Adipose tissue (tissue), 3 donors: ENCODE results near the gene DYNLRB1. TPM values are rescaled to one million over a fixed set of nuclear protein-coding genes. Genes with fewer than 3 reads are reported as not detected.
"Not testable (repeated sequence)": the region's sequence is repeated elsewhere in the genome, so short reads cannot be mapped to it uniquely, and the experiment has no call there.

ENCODE experiments used
- H3K27ac ChIP-seq: one replicate; pipeline ENCODE4 v1.5.1; 2013; ENCODE audit warnings: low read depth, low read length
- WGBS, 3 donors: extraction: QIAGEN DNeasy Blood & Tissue Kit; methylation state at CpG; one replicate each; pipeline ENCODE4 v1.1.7; 2013; 5-methylcytosine and 5-hydroxymethylcytosine counted together
- polyA plus RNA-seq, 3 donors: library from polyadenylated mRNA; stranded (reverse); fragments of 200-250 nt; gene quantifications; one replicate each; pipeline ENCODE4 v1.2.3, GENCODE V29; 2013
- donor health status: healthy with polysubstance abuse.
- donor health status: Bipolar disorder and iron deficiency.
- donor health status: healthy.

DYNLRB1 gene
- polyA plus RNA-seq: 100 to 1,000 TPM in 2 of 3 donors, 10 to 100 TPM in 1; 67.3 to 250 (median 166) TPM

- 0% methylated on average over 58 to 59 of the region's 59 CpGs for WGBS, 3 donors
- H3K27ac ChIP-seq: no peak within 1 kb of the TSS
Observed at GRCh38 chr20:34516247-34517113, at the start of gene DYNLRB1. DYNLRB1 (plus strand) TSS chr20:34516422; CDS start chr20:34516459, 37 bp downstream.

- WGBS, 3 donors: 55 to 75% (median 57%) methylated on average over 1 of the region's 1 CpG
Observed at GRCh38 chr20:34468951-34469350, 47.3 kb upstream of the DYNLRB1 start.

DNA sequence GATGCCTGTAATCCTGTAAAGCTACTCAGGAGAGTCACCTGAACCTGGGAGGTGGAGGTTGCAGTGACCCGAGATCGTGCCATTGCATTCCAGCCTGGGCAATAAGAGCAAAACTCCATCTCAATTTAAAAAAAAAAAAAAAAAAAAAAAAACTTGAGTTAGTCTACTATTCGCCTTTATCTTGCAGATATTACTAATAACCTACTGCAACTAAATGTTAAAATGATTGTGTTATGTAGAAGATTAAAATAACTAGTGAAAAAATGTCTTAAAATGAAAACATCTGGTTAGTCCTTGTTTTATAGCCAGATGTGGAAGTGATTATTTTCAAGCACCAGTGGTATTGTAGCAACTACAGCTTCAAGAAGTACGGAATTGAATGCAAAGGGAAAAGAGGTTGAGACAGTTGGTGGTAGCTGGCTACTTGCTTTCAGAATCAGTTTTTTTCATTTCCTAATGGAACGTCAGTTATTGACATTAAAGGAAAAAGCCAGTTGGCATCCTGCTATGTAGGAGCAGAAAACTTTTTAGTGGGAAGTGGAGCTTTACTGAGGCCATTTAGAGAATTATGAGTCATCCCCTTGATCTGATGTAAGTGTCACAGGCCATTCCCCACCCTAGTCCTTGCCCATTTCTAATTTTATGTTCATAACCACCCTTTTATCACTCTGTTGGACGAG lies 43.8 kb upstream of the DYNLRB1 start:
- WGBS, 3 donors: 70 to 84% (median 79%) methylated on average over 6 of the region's 6 CpGs
- H3K27ac ChIP-seq: no peak overlapping the region

More at GRCh38 chr20:34468951-34469350, 47.3 kb upstream of the DYNLRB1 start:
- H3K27ac ChIP-seq: no peak overlapping the region

DNA sequence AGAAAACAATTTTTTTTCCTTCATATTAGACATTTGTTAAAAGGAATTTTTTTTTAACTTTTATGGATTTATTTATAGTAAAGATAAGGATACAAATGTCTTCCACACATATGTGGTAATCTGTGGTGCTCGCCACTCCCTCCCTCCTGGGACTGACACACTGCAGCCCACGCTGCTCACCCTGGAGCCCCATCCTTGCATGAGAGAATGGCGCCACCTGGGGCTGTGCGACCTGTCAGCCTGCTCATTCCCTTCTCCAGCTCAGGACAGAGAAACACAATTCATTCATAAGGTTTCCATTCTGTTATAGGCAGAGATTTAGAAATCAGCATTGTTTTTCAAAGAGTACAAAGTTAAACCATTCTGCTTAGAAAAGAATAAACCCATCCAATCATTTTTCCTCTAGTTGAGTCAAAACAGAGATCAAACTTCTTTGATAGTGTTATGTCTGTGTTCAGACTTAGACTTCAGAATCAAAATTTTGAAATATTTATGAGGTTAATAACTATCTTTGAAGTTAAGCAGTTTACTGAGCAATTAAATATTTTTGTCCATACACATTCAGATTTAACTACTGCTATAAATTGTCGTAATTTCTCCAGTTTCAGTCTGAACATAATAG lies 42.8 kb upstream of the DYNLRB1 start:
- H3K27ac ChIP-seq: no peak overlapping the region
- WGBS, 3 donors: 64 to 79% (median 69%) methylated on average over 5 of the region's 5 CpGs

DNA sequence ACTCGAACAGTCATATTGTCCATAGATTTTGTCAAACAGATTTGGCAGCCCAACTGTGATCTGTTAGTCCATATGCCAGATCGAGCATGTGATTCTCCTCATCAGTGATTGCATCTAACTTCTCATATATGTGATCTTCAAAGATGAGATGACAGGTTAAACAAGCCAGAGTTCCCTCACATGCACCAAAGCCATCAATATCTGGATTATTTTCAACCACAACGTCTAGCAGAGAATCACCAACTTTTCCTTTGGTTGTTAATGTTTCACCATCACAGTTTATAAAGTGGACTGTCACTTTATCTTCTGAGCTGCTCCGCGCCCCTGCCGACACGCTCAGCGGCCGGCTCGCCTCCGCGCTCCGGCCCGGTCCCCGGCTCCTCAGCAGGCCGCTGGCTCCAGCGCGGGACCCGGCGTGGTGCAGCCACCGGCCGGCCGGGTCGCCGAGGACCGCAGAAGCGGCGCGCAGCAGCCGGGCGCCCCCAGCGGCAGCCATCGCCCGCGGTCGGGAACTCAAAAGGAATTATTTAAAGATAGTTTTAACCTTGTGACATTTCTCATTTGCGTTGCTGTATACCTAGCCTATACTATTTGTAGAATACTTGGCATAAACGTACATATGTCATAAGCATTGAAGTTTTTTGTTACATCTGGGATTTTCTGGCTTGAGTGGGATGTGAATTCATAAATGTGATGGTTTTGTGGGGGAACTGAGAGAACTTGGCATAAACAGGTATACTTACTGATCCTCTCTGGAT lies 40.1 kb upstream of the DYNLRB1 start:
- WGBS, 3 donors: 16 to 29% (median 17%) methylated on average over 38 of the region's 38 CpGs
- H3K27ac ChIP-seq: no peak overlapping the region

DNA sequence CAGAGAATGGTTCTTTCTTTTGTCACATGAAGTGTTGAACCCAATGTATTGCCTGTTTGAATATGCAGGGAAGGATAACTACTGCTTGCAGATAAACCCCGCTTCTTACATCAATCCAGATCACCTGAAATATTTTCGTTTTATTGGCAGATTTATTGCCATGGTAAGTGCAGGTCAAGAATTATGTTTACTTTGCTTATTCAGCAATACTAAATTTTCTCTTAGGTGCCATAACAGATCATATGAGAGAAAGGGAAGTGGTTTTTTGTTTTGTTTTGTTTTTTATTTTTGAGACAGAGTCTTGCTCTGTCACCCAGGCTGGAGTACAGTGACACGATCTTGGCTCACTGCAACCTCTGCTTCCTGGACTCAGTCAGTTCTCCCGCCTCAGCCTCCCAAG lies 36.6 kb upstream of the DYNLRB1 start:
- H3K27ac ChIP-seq: no peak overlapping the region
- 93 to 98% (median 94%) methylated on average over 4 of the region's 4 CpGs for WGBS, 3 donors

- H3K27ac ChIP-seq: not testable (repeated sequence)
- 55 to 100% (median 57%) methylated on average over 1 of the region's 1 CpG for WGBS, 3 donors
Observed at GRCh38 chr20:34482154-34482553, 34.1 kb upstream of the DYNLRB1 start.

DNA sequence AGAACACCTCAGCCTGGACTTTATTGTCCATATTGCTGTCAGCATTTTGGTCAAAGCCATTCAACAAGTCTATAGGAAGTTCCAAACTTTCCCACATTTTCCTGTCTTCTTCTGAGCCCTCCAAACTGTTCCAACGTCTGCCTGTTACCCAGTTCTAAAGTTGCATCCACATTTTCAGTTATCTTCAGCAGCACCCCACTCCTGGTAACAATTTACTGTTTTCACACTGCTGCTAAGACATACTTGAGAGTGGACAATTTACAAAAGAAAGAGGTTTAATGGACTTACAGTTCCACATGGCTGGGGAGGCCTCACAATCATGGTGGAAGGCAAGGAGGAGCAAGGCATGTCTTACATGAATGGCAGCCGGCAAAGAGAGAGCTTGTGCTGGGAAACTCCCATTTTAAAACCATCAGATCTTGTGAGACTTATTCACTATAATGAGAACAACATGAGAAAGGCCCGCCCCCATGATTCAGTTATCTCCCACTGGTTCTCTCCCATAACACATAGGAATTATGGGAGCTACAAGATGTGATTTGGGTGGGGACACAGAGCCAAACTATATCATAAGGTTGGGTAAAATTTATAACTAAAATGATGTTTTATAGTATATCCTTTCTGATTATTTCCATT lies 32.5 kb upstream of the DYNLRB1 start:
- H3K27ac ChIP-seq: not testable (repeated sequence)
- 92 to 97% (median 96%) methylated on average over 3 of the region's 3 CpGs for WGBS, 3 donors

DNA sequence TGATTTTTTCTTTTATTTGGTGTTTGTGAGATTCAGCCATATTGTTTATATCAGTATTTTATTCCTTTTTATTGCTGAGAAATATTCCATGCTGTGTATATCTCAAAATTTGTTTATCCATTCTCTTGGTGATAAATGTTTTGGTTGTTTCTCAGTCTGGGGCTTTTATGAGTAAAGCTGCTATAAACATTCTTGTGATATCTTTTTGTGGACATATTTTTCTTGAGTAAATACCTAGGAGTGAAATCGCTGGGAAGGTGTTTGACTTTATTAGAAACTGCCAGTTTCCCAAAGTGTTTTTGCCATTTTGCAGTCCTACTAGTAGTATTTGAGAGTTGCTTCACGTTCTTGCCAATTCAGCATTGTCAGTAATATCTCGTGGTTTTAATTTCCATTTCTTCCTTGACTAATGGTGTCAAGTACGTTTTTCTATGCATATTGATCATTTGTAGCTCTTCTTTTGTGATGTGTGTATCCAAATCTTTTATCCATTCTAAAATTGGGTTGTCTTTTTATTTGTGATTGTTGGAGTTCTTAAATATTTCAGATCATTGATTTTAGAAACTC lies 31.1 kb upstream of the DYNLRB1 start:
- WGBS, 3 donors: 42 to 86% (median 79%) methylated on average over 4 of the region's 4 CpGs

DNA sequence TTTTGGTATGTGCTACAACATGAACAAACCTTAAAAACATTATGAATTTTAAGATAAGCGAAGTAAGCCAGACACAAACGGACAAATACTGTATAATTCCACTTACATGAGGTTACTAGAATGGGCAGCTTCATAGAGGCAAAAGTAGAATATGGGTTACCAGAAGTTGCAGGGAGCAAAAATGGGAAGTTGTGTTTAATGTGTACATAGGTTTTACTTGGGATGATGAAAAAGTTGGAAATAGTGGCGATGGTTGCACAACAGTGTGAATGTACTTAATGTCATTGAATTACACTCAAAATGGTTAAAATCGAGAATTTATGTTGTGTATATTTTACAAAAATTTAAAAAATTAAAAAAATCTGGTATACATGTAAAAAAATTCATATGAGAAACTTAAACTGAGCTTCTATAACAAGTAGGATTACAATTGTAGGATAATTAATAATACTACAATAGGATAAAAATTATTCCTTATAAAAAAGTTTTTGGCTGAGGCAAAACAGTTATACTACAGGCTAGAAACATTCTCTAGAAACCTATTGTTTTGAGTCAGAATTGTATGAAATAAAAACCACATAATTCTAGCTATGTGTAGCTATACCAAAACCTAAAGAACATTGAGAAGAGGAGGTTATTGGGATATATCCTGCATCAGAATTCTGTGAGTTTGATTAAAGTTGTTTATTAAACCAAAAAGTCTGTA lies 24.8 kb upstream of the DYNLRB1 start:
- no peak overlapping the region for H3K27ac ChIP-seq
- 78 to 96% (median 80%) methylated on average over 4 of the region's 4 CpGs for WGBS, 3 donors

More for the DNA sequence above, 31.1 kb upstream of the DYNLRB1 start:
- no peak overlapping the region for H3K27ac ChIP-seq

DNA sequence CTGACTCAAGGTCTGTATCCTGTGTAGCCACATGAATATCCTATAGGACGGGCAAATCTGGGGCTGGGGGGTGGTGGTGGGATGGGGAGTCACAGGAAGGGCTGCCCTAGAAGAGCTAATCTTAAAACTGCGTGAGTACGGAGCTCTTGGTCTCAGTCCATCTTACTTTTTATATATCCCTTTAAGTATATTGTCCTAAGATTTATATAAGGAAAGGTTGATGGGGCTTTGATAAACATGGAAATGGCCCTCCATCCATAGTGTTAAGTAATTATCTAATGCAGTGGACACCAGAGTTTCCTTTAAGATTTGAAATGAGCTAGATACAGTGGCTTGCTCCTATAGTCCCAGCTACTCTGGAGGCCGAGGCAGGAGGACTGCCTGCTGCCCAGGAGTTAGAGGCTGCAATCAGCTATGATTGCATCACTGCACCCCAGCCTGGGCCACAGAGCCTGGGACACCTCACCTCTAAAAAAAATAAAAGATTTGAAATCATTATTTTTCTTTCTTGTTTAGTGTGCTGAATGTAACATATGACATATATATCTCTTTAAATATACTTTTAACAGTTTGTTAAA lies 24.2 kb upstream of the DYNLRB1 start:
- WGBS, 3 donors: 96 to 98% (median 98%) methylated on average over 4 of the region's 4 CpGs
- no peak overlapping the region for H3K27ac ChIP-seq

DNA sequence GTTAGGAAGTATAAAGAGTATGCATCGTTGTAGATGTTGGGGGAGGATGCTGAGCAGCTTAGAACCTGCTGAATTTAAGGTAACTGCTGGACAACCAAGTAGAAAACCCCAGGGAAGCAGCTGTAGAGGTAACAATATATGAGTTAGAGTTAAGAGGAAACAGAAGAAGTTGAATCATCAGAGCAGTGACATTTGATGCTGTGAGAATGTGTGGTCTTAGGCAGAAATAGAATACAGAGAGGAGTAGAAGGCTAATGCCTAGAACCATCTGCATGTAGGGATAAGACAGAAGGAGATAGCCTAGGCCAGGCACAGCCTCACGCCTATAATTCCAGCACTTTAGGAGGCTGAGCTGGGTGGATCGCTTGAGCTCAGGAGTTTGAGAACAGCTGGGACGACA lies 22.6 kb upstream of the DYNLRB1 start:
- no peak overlapping the region for H3K27ac ChIP-seq
- WGBS, 3 donors: 85 to 96% (median 95%) methylated on average over 4 of the region's 4 CpGs

DNA sequence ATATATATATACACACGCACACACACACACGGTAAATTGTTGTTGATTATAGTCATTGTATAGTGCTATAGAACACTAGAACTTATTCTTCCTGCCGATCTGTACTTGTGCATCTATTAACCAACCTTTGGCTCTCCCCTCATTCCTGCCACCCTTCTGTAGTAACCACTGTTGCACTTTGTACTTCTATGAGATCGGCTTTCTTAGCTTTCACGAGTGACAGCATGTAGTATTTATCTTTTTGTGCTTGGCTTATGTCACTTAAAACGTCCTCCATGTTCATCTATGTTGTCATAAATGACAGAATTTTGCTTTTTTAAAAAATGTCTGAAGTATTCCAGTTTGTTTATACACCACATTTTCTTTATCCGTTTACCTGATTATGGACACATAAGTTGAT lies 20.9 kb upstream of the DYNLRB1 start:
- 92 to 95% (median 95%) methylated on average over 7 of the region's 7 CpGs for WGBS, 3 donors
- H3K27ac ChIP-seq: no peak overlapping the region

- H3K27ac ChIP-seq: no peak overlapping the region
- WGBS, 3 donors: 93 to 100% (median 100%) methylated on average over 1 of the region's 1 CpG
Observed at GRCh38 chr20:34495916-34496315, 20.3 kb upstream of the DYNLRB1 start.

DNA sequence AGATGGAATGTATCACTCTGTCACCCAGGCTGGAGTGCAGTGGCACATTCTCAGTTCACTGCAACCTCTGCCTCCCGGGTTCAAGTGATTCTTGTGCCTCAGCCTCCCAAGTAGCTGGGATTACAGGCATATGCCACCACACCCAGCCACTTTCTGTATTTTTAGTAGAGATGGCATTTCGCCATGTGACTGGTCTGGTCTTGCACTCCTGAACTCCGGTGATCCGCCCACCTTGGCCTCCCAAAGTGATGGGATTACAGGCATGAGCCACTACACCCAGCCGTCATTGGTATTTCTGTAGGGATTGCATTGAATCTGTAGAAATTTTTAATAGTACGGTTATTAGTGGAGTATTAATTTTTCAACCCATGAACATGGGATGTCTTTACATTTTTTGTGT lies 18.6 kb upstream of the DYNLRB1 start:
- WGBS, 3 donors: 98 to 99% (median 99%) methylated on average over 6 of the region's 6 CpGs
- not testable (repeated sequence) for H3K27ac ChIP-seq

DNA sequence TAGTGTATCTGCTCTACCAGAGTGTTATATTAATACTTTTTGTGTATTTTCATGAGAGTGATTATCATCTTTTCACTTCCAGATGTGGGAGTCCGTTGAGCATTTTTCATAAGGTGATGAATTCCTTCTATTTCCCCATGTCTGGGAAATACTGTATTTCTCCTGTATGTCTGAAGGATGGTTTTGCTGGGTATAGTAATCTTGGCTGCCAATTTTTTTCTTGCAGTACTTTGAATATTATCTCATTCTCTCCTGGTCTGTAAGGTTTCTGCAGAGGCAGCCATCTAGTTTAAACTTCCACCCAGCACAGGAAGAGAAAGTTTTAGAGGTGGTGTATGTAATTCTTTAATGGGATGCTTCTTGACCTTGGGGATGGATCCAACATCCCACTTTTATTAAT lies 15.4 kb upstream of the DYNLRB1 start:
- 96 to 100% (median 97%) methylated on average over 1 of the region's 1 CpG for WGBS, 3 donors
- no peak overlapping the region for H3K27ac ChIP-seq

DNA sequence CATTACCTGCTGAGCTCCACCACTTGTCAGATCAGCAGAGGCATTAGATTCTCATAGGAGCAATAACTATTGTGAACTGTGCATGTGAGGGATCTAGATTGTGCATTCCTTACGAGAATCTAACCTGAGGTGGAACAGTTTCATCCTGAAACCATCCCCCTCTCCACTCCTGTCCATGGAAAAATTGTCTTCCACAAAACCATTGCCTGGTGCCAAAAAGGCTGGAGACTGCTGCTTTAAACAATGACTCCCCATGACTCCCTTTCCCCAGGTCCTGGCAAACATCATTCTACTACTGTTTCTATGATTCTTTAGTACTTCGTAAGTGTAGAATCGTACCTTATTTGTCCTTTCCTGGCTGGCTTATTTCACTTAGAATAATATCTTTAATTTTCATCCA lies 9.7 kb upstream of the DYNLRB1 start:
- 91 to 94% (median 91%) methylated on average over 3 of the region's 3 CpGs for WGBS, 3 donors
- H3K27ac ChIP-seq: no peak overlapping the region
